ENCODE results near the gene PCBP2. TPM values are rescaled to one million over a fixed set of nuclear protein-coding genes. Genes with fewer than 3 reads are reported as not detected.
"Not testable (repeated sequence)": the region's sequence is repeated elsewhere in the genome, so short reads cannot be mapped to it uniquely, and the experiment has no call there.

PCBP2 gene
- total RNA-seq, 2 experiments from 2014 or later = 881 to 999 TPM

GRCh38 chr12:53472056-53472582 is 20.2 kb downstream of the PCBP2 start:
- Mint-ChIP-seq H3K27ac (peak overlapping the region; percentile 68), H3K4me1 (peaks cover 53% of the 10 kb centered on the region), H3K36me3 (ENCODE audit: low read depth) (peaks cover 76% of the 10 kb centered on the region), H3K4me3 (no peak overlapping the region), H3K27me3 (no peaks in the 10 kb centered on the region), H3K9me3 (ENCODE audit: low read depth) (no peaks in the 10 kb centered on the region)
- intact Hi-C loops (cut with DNase I, micrococcal nuclease) = loop anchor here in 1 of 2 experiments (2.0 kb wide), 1 partner anchor 15 kb away; no protein-coding TSS in a partner anchor
- no peak for ATAC-seq
- DNase-seq = no peak
- CTCF ChIA-PET = interaction anchor here (0.5 to 2.6 kb wide), 4 partner anchors 10 to 275 kb away, joined by 3 to 13 read pairs (median 6); no protein-coding TSS in a partner anchor
- POLR2A ChIA-PET = interaction anchor here (0.9 to 3.7 kb wide), 5 partner anchors 10 to 31 kb away, joined by 3 to 25 read pairs (median 4); partner anchors contain the start of gene PRR13

DNA sequence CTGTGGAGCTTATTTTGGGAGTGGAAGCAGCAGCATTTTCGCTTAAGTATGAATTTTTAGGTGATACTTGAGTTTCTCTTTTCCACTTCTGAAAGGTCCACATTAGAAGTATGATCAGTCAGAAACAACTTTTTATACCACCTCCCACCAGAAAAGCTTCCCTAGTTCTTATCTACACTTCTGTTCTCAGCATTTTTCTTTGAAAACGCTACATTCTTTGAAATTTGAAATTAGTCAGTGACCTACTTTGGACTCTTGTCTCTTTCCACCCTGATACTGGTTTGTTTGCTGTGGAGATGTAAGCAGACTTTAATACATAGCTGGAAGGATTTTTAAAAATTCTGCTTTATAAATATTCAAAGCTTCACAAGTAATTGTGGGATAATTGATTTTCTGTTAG is 22.2 kb downstream of the PCBP2 start:
- peak; percentile 31 for ATAC-seq

GRCh38 chr12:53474819-53475218 is 22.9 kb downstream of the PCBP2 start:
- H3K4me1 Mint-ChIP-seq = peaks cover 55% of the 10 kb centered on the region
- no peak for ATAC-seq

More for the DNA sequence above, 22.2 kb downstream of the PCBP2 start:
- H3K36me3 Mint-ChIP-seq (ENCODE audit: low read depth) = peaks cover 73% of the 10 kb centered on the region
- H3K9me3 Mint-ChIP-seq (ENCODE audit: low read depth) = no peaks in the 10 kb centered on the region
- ChIA-PET POLR2A (interaction anchor here (0.6 to 4.7 kb wide), 9 partner anchors 9 to 180 kb away, joined by 3 to 36 read pairs (median 4); partner anchors contain the start of gene SP1), CTCF (interaction anchor here (0.8 to 4.9 kb wide), 11 partner anchors 8 to 153 kb away, joined by 3 to 32 read pairs (median 4); no protein-coding TSS in a partner anchor)
- DNase-seq = no peak
- no peaks in the 10 kb centered on the region for H3K27me3 Mint-ChIP-seq
- peak overlapping the region; percentile 85 for H3K27ac Mint-ChIP-seq
- intact Hi-C loops (cut with DNase I, micrococcal nuclease) = loop anchor here in 1 of 2 experiments (2.0 kb wide), 1 partner anchor 19 kb away; no protein-coding TSS in a partner anchor
- H3K4me1 Mint-ChIP-seq = peaks cover 55% of the 10 kb centered on the region
- no peak overlapping the region for H3K4me3 Mint-ChIP-seq

DNA sequence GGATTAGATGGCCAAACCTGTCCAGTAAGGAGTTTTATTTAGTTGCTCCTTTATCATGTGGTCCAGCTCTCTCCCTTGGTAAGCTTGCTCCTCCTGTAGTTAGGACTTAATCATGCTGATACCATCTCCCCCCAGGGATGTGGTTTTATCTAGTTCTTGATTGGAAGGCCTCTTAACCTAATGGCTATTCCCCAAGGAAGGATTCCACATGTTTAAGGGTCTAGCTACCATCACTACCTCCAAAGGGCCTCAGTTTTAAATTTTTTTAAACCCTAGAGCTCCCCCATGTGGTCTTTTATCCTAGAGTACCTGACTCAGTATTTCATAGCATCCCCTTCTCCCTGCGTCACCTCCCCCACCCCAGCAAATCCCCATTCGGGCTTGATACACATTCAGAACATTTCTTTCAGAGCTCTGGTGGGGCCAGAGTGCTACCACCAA is 24.9 kb downstream of the PCBP2 start:
- H3K4me3 Mint-ChIP-seq = no peak overlapping the region
- ATAC-seq = peak; percentile 43
- H3K4me1 Mint-ChIP-seq = peaks cover 45% of the 10 kb centered on the region
- H3K36me3 Mint-ChIP-seq (ENCODE audit: low read depth) = peaks cover 75% of the 10 kb centered on the region
- H3K27ac Mint-ChIP-seq = peak overlapping the region; percentile 55
- ChIA-PET CTCF (interaction anchor here (0.9 to 4.9 kb wide), 17 partner anchors 8 to 155 kb away, joined by 3 to 32 read pairs (median 4); partner anchors contain the start of genes AAAS and NPFF), POLR2A (interaction anchor here (0.7 to 4.7 kb wide), 7 partner anchors 9 to 24 kb away, joined by 3 to 36 read pairs (median 6); partner anchors contain the start of gene TARBP2)
- DNase-seq = no peak
- H3K9me3 Mint-ChIP-seq (ENCODE audit: low read depth) = no peaks in the 10 kb centered on the region
- no peaks in the 10 kb centered on the region for H3K27me3 Mint-ChIP-seq
- intact Hi-C loops (cut with DNase I, micrococcal nuclease) = loop anchor here in 1 of 2 experiments (1.0 kb wide), 1 partner anchor 124 kb away; no protein-coding TSS in a partner anchor

More at GRCh38 chr12:53474819-53475218, 22.9 kb downstream of the PCBP2 start:
- intact Hi-C loops (cut with DNase I, micrococcal nuclease) = loop anchor here in 1 of 2 experiments (2.0 kb wide), 1 partner anchor 20 kb away; no protein-coding TSS in a partner anchor
- DNase-seq = peak; percentile 6
- ChIA-PET CTCF (interaction anchor here (0.6 to 4.9 kb wide), 13 partner anchors 9 to 154 kb away, joined by 3 to 32 read pairs (median 6); partner anchors contain the start of genes AAAS and NPFF), POLR2A (interaction anchor here (0.6 to 4.7 kb wide), 7 partner anchors 8 to 130 kb away, joined by 3 to 36 read pairs (median 8); partner anchors contain the start of genes SP1 and TARBP2)
- Mint-ChIP-seq H3K27me3 (no peaks in the 10 kb centered on the region), H3K4me3 (peak overlapping the region; percentile 6), H3K36me3 (ENCODE audit: low read depth) (peaks cover 78% of the 10 kb centered on the region), H3K27ac (peak overlapping the region; percentile 85), H3K9me3 (ENCODE audit: low read depth) (no peaks in the 10 kb centered on the region)

- H3K27ac Mint-ChIP-seq = peak overlapping the region; percentile 51
- CTCF ChIA-PET = interaction anchor here (0.6 to 2.2 kb wide), 8 partner anchors 14 to 449 kb away, joined by 3 to 8 read pairs (median 3); no protein-coding TSS in a partner anchor
- ATAC-seq = peak; percentile 39
- no peak overlapping the region for H3K4me3 Mint-ChIP-seq
- POLR2A ChIA-PET = interaction anchor here (0.5 to 2.9 kb wide), 7 partner anchors 12 to 362 kb away, joined by 3 to 11 read pairs (median 5); partner anchors contain the start of gene MAP3K12
- H3K4me1 Mint-ChIP-seq = peaks cover 26% of the 10 kb centered on the region
- DNase-seq = peak; percentile 3
- no peaks in the 10 kb centered on the region for H3K9me3 Mint-ChIP-seq (ENCODE audit: low read depth)
- peaks cover 70% of the 10 kb centered on the region for H3K36me3 Mint-ChIP-seq (ENCODE audit: low read depth)
- intact Hi-C loops (cut with DNase I, micrococcal nuclease) = no loop called here
- H3K27me3 Mint-ChIP-seq = no peaks in the 10 kb centered on the region
Measured at GRCh38 chr12:53478865-53479264, 27.0 kb downstream of the PCBP2 start.

DNA sequence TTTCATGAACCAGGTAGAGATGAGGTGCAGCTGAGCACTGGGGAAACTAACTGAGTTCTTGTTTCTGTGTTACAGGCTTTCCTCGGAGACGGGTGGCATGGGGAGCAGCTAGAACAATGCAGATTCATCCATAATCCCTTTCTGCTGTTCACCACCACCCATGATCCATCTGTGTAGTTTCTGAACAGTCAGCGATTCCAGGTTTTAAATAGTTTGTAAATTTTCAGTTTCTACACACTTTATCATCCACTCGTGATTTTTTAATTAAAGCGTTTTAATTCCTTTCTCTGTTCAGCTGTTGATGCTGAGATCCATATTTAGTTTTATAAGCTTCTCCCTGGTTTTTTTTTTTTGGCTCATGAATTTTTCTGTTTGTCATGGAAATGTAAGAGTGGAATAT is 27.4 kb downstream of the PCBP2 start:
- Mint-ChIP-seq H3K4me1 (peaks cover 22% of the 10 kb centered on the region), H3K27ac (no peak overlapping the region), H3K36me3 (ENCODE audit: low read depth) (peaks cover 69% of the 10 kb centered on the region), H3K4me3 (no peak overlapping the region), H3K9me3 (ENCODE audit: low read depth) (no peaks in the 10 kb centered on the region), H3K27me3 (no peaks in the 10 kb centered on the region)
- ChIA-PET CTCF (interaction anchor here (0.6 to 2.2 kb wide), 7 partner anchors 10 to 449 kb away, joined by 3 to 8 read pairs (median 3); no protein-coding TSS in a partner anchor), POLR2A (interaction anchor here (0.6 to 2.9 kb wide), 4 partner anchors 19 to 363 kb away, joined by 3 to 11 read pairs (median 6); partner anchors contain the start of gene MAP3K12)
- DNase-seq (no peak), ATAC-seq (no peak)
- intact Hi-C loops (cut with DNase I, micrococcal nuclease) = no loop called here

DNA sequence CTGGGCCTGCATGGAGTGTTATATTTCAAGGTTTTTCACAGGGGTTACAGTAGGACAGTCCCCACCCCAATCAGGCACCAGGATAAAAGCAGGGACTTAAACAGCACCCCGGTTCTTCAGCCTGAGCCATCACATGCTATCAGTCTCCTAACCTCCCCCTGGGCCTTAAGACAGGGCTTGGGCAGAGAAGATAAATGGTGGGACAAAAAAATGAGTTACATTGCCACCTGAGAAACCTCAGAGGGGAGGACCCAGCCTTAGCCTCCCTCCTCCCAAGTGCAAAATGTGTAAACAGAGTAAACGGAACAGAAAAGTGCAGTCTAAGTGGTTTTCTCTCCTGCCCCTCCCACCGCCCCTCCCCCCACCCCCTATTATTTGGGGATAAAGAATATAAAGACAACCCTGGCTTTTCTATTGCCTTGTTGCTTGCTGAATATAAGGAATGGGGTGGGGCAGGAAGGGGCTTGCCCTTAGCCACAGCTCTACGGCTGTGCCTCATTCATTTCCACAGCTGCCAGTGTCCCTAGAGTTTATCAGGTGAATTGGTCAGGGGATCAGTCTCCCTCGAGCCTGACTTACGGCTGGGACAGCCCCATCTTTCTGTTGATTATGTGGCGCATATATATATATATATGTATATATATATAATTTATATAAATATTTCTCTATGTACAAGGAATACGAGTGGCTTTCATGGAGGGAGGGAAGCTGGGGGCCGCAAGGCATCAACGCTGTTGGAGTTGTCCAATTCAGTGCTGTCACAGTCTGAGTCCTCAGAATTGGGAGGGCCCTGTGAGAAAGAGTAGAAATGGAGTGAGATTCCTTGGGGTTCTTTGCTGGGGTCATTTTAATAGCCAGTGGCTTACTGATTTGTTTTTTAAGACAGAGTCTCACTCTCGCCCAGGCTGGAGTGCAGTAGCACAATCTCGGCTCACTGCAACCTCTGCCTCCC is 28.9 kb downstream of the PCBP2 start:
- no peak overlapping the region for H3K27ac Mint-ChIP-seq
- ATAC-seq (no peak), DNase-seq (no peak)
- no peaks in the 10 kb centered on the region for H3K9me3 Mint-ChIP-seq (ENCODE audit: low read depth)
- H3K36me3 Mint-ChIP-seq (ENCODE audit: low read depth) = peaks cover 68% of the 10 kb centered on the region
- POLR2A ChIA-PET = interaction anchor here (0.7 to 3.7 kb wide), 6 partner anchors 7 to 63 kb away, joined by 3 to 25 read pairs (median 9); partner anchors contain the start of gene TARBP2
- no peaks in the 10 kb centered on the region for H3K27me3 Mint-ChIP-seq
- peaks cover 11% of the 10 kb centered on the region for H3K4me1 Mint-ChIP-seq
- CTCF ChIA-PET = interaction anchor here (0.6 to 2.8 kb wide), 8 partner anchors 8 to 176 kb away, joined by 3 to 13 read pairs (median 4); no protein-coding TSS in a partner anchor
- intact Hi-C loops (cut with DNase I, micrococcal nuclease) = no loop called here
- no peak overlapping the region for H3K4me3 Mint-ChIP-seq

DNA sequence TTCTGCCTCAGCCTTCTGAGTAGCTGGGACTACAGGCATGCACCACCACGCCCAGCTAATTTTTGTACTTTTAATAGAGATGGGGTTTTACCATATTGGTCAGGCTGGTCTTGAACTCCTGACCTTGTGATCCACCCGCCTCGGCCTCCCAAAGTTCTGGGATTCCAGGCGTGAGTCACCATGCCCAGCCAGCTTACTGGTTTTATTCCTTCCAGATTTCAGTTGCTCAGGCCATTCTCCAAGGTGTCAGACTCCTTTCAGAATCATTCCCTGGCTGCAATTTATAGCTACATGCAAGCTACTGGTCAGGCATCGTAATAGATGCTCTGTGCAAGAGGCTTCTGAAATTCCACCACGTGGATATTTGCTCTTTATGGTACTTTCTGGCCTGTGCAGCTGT is 29.6 kb downstream of the PCBP2 start:
- CTCF ChIA-PET = interaction anchor here (0.6 to 2.8 kb wide), 15 partner anchors 8 to 176 kb away, joined by 3 to 13 read pairs (median 4); partner anchors contain the start of gene TARBP2
- H3K27ac Mint-ChIP-seq; H3K27me3 Mint-ChIP-seq; H3K9me3 Mint-ChIP-seq (ENCODE audit: low read depth); DNase-seq; ATAC-seq; intact Hi-C loops (cut with DNase I, micrococcal nuclease); H3K4me1 Mint-ChIP-seq; H3K4me3 Mint-ChIP-seq: not testable (repeated sequence)
- POLR2A ChIA-PET = interaction anchor here (1.0 to 3.7 kb wide), 7 partner anchors 8 to 27 kb away, joined by 3 to 25 read pairs (median 7); partner anchors contain the start of gene TARBP2
- H3K36me3 Mint-ChIP-seq (ENCODE audit: low read depth) = peaks cover 63% of the 10 kb centered on the region

- ATAC-seq (peak; percentile 33), DNase-seq (no peak)
- Mint-ChIP-seq H3K4me3 (no peak overlapping the region), H3K27ac (peak overlapping the region; percentile 34), H3K4me1 (peaks cover 3% of the 10 kb centered on the region), H3K36me3 (ENCODE audit: low read depth) (peaks cover 60% of the 10 kb centered on the region), H3K27me3 (no peaks in the 10 kb centered on the region), H3K9me3 (ENCODE audit: low read depth) (no peaks in the 10 kb centered on the region)
- ChIA-PET POLR2A (interaction anchor here (0.5 to 3.7 kb wide), 11 partner anchors 9 to 130 kb away, joined by 3 to 25 read pairs (median 4); partner anchors contain the start of genes MAP3K12 and TARBP2), CTCF (interaction anchor here (0.6 to 2.8 kb wide), 14 partner anchors 8 to 158 kb away, joined by 3 to 13 read pairs (median 4); partner anchors contain the start of gene TARBP2)
- intact Hi-C loops (cut with DNase I, micrococcal nuclease) = no loop called here
Measured at GRCh38 chr12:53481939-53482586, 30.2 kb downstream of the PCBP2 start.
